ENCODE results near the gene FLT4.

The FLT4 gene

DNA sequence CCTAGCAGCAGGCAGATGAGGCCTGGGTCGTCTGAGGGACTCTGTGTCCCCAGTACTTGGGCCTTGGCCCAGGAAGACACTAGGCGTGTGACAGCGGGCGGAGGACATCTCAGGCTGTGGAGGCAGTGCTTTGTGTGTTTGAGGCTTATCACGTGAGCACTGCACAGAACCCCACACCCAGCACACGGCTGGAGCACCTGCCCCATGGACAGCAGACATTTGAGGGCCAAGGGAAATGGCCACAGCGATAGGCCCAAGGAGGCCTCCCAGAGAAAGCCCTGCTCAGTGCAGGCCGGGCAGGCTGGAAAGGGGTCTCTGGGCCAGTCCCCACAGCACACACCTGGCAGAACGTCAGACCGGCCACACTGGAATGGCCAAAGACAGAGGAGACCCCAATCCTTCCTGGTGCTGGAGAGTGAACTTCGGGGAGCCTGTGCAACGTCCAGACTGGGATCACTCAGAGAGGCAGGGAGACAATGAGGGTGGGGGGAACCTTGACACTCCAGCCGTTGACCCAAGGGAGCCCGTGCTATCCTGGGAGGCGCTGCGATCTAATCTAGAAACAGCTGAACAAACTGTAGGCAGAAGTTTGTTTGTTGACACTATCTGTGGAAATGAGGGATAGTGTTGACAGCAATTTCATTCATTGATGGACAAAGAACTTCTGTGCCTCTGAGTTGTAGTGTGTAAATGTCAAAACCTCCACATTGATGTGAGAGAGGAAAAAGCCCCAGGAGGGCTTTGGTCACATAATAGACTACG lies 19.6 kb upstream of the FLT4 start:
- Histone ChIP-seq H3K27ac (ENCODE audit: low read depth, low read length) (no peak overlapping the region), H3K9me3 (ENCODE audit: insufficient read depth, low read length) (no peaks in the 10 kb centered on the region), H3F3A (ENCODE audit: insufficient read depth) (no peaks in the 10 kb centered on the region), H4K20me1 (ENCODE audit: low read depth, low read length) (no peaks in the 10 kb centered on the region), H3K36me3 (ENCODE audit: low read length) (no peaks in the 10 kb centered on the region), H2AFZ (ENCODE audit: low read depth, low read length, severe bottlenecking) (no peak overlapping the region), H3K27me3 (ENCODE audit: low read length) (no peaks in the 10 kb centered on the region), H3K4me3 (ENCODE audit: insufficient read depth, low read length, poor library complexity, severe bottlenecking) (no peak overlapping the region), H3K79me2 (ENCODE audit: insufficient read depth, low read length) (no peaks in the 10 kb centered on the region), H3K9ac (ENCODE audit: low read length) (no peak overlapping the region), H3K4me2 (ENCODE audit: low read depth, low read length, poor library complexity, severe bottlenecking) (no peak overlapping the region), H3K9me2 (replicated peaks; ENCODE audit: insufficient read depth, low read length) (no peaks in the 10 kb centered on the region)
- no peak for TF ChIP-seq EZH2phosphoT487 (conservative IDR thresholded peaks at IDR 0.05; ENCODE audit: low read length)
- TF ChIP-seq, protein P1, sequence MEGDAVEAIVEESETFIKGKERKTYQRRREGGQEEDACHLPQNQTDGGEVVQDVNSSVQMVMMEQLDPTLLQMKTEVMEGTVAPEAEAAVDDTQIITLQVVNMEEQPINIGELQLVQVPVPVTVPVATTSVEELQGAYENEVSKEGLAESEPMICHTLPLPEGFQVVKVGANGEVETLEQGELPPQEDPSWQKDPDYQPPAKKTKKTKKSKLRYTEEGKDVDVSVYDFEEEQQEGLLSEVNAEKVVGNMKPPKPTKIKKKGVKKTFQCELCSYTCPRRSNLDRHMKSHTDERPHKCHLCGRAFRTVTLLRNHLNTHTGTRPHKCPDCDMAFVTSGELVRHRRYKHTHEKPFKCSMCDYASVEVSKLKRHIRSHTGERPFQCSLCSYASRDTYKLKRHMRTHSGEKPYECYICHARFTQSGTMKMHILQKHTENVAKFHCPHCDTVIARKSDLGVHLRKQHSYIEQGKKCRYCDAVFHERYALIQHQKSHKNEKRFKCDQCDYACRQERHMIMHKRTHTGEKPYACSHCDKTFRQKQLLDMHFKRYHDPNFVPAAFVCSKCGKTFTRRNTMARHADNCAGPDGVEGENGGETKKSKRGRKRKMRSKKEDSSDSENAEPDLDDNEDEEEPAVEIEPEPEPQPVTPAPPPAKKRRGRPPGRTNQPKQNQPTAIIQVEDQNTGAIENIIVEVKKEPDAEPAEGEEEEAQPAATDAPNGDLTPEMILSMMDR (IDR thresholded peaks at IDR 0.05; ENCODE audit: insufficient read depth, low read length, poor library complexity, severe bottlenecking): no peak

DNA sequence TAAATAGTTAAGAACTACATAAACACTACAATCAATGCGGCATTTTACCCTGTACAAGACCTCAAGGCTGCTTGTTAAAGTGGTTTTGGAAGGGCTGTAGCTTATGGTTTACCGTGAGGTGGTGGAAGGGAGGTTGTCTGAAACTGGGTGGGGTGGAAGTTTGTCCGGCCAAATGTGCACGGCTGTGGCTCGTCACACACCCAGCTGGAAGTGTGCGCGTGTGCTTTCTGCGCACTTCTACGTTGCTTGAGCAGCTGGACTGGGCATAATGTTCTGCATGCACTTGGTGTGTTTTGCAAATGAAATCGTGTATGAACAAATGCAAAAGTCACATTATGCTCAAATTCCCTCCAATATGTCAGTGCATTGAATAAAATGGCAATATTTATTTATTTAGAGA lies 17.4 kb upstream of the FLT4 start:
- Histone ChIP-seq H3K9me3 (ENCODE audit: insufficient read depth, low read length) (no peaks in the 10 kb centered on the region), H3F3A (ENCODE audit: insufficient read depth) (no peaks in the 10 kb centered on the region), H2AFZ (ENCODE audit: low read depth, low read length, severe bottlenecking) (no peak overlapping the region), H3K27ac (ENCODE audit: low read depth, low read length) (no peak overlapping the region), H3K79me2 (ENCODE audit: insufficient read depth, low read length) (no peaks in the 10 kb centered on the region), H3K9me2 (replicated peaks; ENCODE audit: insufficient read depth, low read length) (no peaks in the 10 kb centered on the region), H4K20me1 (ENCODE audit: low read depth, low read length) (no peaks in the 10 kb centered on the region), H3K4me3 (ENCODE audit: insufficient read depth, low read length, poor library complexity, severe bottlenecking) (no peak overlapping the region), H3K27me3 (ENCODE audit: low read length) (no peaks in the 10 kb centered on the region), H3K4me2 (ENCODE audit: low read depth, low read length, poor library complexity, severe bottlenecking) (no peak overlapping the region), H3K36me3 (ENCODE audit: low read length) (no peaks in the 10 kb centered on the region), H3K9ac (ENCODE audit: low read length) (no peak overlapping the region)
- no peak for TF ChIP-seq EZH2phosphoT487 (conservative IDR thresholded peaks at IDR 0.05; ENCODE audit: low read length)
- TF ChIP-seq, protein P1 (IDR thresholded peaks at IDR 0.05; ENCODE audit: insufficient read depth, low read length, poor library complexity, severe bottlenecking): no peak

DNA sequence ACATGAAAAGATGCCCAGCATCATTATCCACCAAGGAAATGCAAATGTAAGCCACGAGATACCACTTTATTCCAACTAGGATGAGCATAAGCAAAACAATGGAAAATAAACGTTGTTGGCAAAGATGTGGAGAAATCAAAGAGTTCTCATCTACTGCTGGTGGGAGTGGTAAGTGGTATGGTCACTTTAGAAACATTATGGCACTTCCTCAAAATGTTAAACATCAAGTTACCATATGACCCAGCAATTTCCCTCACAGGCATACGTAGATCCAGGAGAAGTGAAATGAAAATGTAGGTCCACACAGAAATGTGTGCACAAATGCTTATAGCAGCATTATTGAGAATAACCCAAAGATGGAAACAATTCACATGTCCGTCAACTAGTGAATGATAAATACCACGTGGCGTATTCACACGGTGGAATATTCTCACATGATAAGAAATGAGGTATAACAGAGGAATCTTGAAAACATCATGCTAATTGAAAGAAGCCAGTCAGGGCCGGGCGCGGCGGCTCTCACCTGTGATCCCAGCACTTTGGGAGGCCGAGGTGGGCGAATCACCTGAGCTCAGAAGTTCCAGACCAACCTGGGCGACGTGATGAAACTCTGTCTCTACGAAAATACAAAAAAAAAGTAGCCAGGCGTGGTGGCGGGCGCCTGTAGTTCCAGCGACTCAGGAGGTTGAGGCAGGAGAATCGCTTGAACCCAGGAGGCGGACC lies 16.4 kb upstream of the FLT4 start:
- no peaks in the 10 kb centered on the region for H3K36me3 ChIP-seq (ENCODE audit: low read length)
- TF ChIP-seq, protein P1 (IDR thresholded peaks at IDR 0.05; ENCODE audit: insufficient read depth, low read length, poor library complexity, severe bottlenecking): no peak
- no peak for TF ChIP-seq EZH2phosphoT487 (conservative IDR thresholded peaks at IDR 0.05; ENCODE audit: low read length)
- H3K4me2 ChIP-seq (ENCODE audit: low read depth, low read length, poor library complexity, severe bottlenecking): no peak overlapping the region
- H3K9me3 ChIP-seq (ENCODE audit: insufficient read depth, low read length): no peaks in the 10 kb centered on the region
- H3K27ac ChIP-seq (ENCODE audit: low read depth, low read length): no peak overlapping the region
- no peaks in the 10 kb centered on the region for H3K27me3 ChIP-seq (ENCODE audit: low read length)
- H3F3A ChIP-seq (ENCODE audit: insufficient read depth): no peaks in the 10 kb centered on the region
- no peak overlapping the region for H3K9ac ChIP-seq (ENCODE audit: low read length)
- no peaks in the 10 kb centered on the region for H3K79me2 ChIP-seq (ENCODE audit: insufficient read depth, low read length)
- no peaks in the 10 kb centered on the region for H4K20me1 ChIP-seq (ENCODE audit: low read depth, low read length)
- H2AFZ ChIP-seq (ENCODE audit: low read depth, low read length, severe bottlenecking): no peak overlapping the region
- no peak overlapping the region for H3K4me3 ChIP-seq (ENCODE audit: insufficient read depth, low read length, poor library complexity, severe bottlenecking)
- no peaks in the 10 kb centered on the region for H3K9me2 ChIP-seq (replicated peaks; ENCODE audit: insufficient read depth, low read length)
